ENCODE measurements around the gene ADCY2. TPM values are rescaled to one million over a fixed set of nuclear protein-coding genes. Genes with fewer than 3 reads are reported as not detected.

The ADCY2 gene
- total RNA-seq, 6 experiments from 2014 or later = 0.93 TPM; not detected in 5

DNA sequence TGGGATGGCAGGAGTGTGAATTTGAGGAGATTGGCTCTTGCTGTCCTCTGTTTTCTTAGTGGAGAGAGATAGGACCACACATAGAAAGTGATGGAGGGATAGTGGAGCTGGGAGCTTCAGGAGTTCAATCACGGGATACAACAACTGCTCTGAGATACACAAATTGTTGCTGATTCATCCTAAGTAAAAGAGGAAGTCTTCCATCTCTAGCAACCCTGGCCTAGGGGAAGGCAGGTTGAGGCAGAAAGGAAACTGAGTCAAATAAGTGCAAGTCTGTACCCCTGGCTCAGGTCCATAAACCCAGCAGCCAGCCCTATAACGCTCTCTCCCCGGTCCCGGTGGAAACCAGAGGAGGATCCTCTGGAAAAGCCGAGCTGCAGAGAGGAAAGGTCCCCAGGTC, 97.7 kb downstream of the ADCY2 start:
- ATAC-seq = no peak
- H3K4me3 ChIP-seq = no peak overlapping the region
- no peaks in the 10 kb centered on the region for H3K9me3 ChIP-seq
- intact Hi-C loops (cut with DNase I) = no loop called here
- TF ChIP-seq POLR2A (IDR thresholded peaks at IDR 0.05) (no peak), CTCF (IDR thresholded peaks at IDR 0.05) (no peak)
- no peaks in the 10 kb centered on the region for H3K27me3 ChIP-seq
- WGBS (ENCODE audit: insufficient coverage, low coverage, low lambda C conversion rate, missing lambda C conversion rate) = 25% methylated on average over 1 of the region's 5 CpGs
- no peak overlapping the region for H3K27ac ChIP-seq
- H3K4me1 ChIP-seq = no peaks in the 10 kb centered on the region
- DNase-seq = no peak
- H3K36me3 ChIP-seq = no peaks in the 10 kb centered on the region

DNA sequence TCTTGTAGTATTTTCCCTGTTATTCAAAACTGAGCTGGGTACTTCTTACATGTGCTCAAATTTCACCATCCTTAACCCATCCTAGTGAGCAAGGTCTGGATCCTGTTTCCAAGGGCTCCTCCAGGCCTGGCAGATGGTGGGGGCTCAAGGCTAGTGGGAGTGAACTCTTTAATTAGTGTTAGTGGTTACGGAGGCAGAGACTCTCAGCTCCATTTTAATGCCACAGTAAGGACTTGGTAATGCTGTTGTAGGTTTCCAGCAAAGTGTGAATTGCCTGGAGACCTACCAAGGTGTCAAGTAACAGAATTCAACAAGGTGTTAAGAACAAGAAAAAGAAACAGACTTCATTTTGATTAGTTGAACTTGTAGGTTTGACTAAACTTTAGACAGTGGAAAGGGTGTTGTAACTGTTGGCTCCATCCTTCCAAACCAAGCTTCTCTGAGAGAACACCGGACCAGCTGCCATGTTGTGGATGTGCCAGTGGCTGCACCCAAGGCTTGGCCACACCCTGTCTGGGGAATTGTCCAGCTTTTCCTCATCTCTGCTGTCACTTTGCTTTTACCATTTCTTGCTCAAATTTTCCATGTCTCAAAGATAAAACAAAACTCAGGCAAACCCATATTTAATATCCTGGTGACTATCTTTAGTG, 98.7 kb downstream of the ADCY2 start:
- DNase-seq (no peak), ATAC-seq (no peak)
- no peak overlapping the region for H3K27ac ChIP-seq
- no peak overlapping the region for H3K4me3 ChIP-seq
- WGBS (ENCODE audit: insufficient coverage, low coverage, low lambda C conversion rate, missing lambda C conversion rate) = 35% methylated on average over 2 of the region's 2 CpGs
- H3K27me3 ChIP-seq = no peaks in the 10 kb centered on the region
- intact Hi-C loops (cut with DNase I) = no loop called here
- H3K36me3 ChIP-seq = no peaks in the 10 kb centered on the region
- TF ChIP-seq POLR2A (IDR thresholded peaks at IDR 0.05) (no peak), CTCF (IDR thresholded peaks at IDR 0.05) (no peak)
- no peaks in the 10 kb centered on the region for H3K9me3 ChIP-seq
- no peaks in the 10 kb centered on the region for H3K4me1 ChIP-seq

GRCh38 chr5:7495131-7495517, 99.2 kb downstream of the ADCY2 start:
- TF ChIP-seq POLR2A (IDR thresholded peaks at IDR 0.05) = no peak
- TF ChIP-seq CTCF (IDR thresholded peaks at IDR 0.05) = no peak
- intact Hi-C loops (cut with DNase I) = no loop called here
- Histone ChIP-seq H3K4me1 (no peaks in the 10 kb centered on the region), H3K4me3 (no peak overlapping the region), H3K36me3 (no peaks in the 10 kb centered on the region), H3K27me3 (no peaks in the 10 kb centered on the region), H3K27ac (no peak overlapping the region), H3K9me3 (no peaks in the 10 kb centered on the region)
- 27% methylated on average over 5 of the region's 5 CpGs for WGBS (ENCODE audit: insufficient coverage, low coverage, low lambda C conversion rate, missing lambda C conversion rate)
- DNase-seq (no peak), ATAC-seq (no peak)

- no peak for DNase-seq
- Histone ChIP-seq H3K4me3 (no peak overlapping the region), H3K36me3 (no peaks in the 10 kb centered on the region), H3K4me1 (no peaks in the 10 kb centered on the region), H3K27me3 (no peaks in the 10 kb centered on the region), H3K9me3 (no peaks in the 10 kb centered on the region), H3K27ac (no peak overlapping the region)
- intact Hi-C loops (cut with DNase I) = no loop called here
- ATAC-seq = no peak
- TF ChIP-seq CTCF (IDR thresholded peaks at IDR 0.05) = no peak
- TF ChIP-seq POLR2A (IDR thresholded peaks at IDR 0.05) = no peak
- 40% methylated on average over 3 of the region's 3 CpGs for WGBS (ENCODE audit: insufficient coverage, low coverage, low lambda C conversion rate, missing lambda C conversion rate)
Observed at GRCh38 chr5:7500256-7500655, 104.3 kb downstream of the ADCY2 start.

DNA sequence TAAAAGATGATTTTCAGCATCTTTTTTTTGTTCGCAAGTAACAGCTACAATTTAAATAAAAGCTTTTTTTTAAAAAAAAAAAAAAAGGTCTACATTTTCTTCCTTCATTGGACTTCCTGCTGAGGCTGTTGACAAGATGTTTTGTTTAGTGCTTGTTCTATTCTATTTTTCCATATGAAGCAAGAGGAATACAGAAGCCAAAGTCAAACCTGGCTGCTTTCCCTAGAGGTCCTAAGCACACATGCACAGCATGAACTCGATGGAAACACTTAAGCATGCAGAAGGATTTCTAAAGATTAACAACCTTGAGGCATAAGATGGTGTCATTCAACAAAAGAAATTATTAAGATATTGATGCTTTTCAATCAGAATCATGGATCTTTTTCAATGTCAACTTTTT, 105.1 kb downstream of the ADCY2 start:
- TF ChIP-seq POLR2A (IDR thresholded peaks at IDR 0.05) = no peak
- no peak for TF ChIP-seq CTCF (IDR thresholded peaks at IDR 0.05)
- DNase-seq = no peak

More for the DNA sequence above, 105.1 kb downstream of the ADCY2 start:
- intact Hi-C loops (cut with DNase I) = no loop called here
- no peaks in the 10 kb centered on the region for H3K27me3 ChIP-seq
- H3K9me3 ChIP-seq = no peaks in the 10 kb centered on the region
- no peak overlapping the region for H3K27ac ChIP-seq
- no peak for ATAC-seq
- 53% methylated on average over 2 of the region's 2 CpGs for WGBS (ENCODE audit: insufficient coverage, low coverage, low lambda C conversion rate, missing lambda C conversion rate)
- no peaks in the 10 kb centered on the region for H3K36me3 ChIP-seq
- no peaks in the 10 kb centered on the region for H3K4me1 ChIP-seq
- no peak overlapping the region for H3K4me3 ChIP-seq

All from right lobe of liver (tissue), 6 donors.